ENCODE data around the gene TCHP. TPM values are rescaled to one million over a fixed set of nuclear protein-coding genes. Genes with fewer than 3 reads are reported as not detected.

The TCHP gene
- total RNA-seq, 1 experiment from 2014 or later = 13.3 TPM

- no peaks in the 10 kb centered on the region for H3K9me3 ChIP-seq (ENCODE audit: control insufficient read depth, low read depth, low read length)
- no peak within 1 kb of the TSS for H4K91ac ChIP-seq (ENCODE audit: insufficient read length, low read depth, low read length)
- H3K4me2 ChIP-seq (ENCODE audit: insufficient read depth, insufficient read length, low read length) = peak within 1 kb of the TSS; percentile 97
- peaks cover 8% of the 10 kb centered on the region; the same call in 1 of the 2 replicates for H3K79me2 ChIP-seq (ENCODE audit: insufficient read depth, low read length)
- no peaks in the 10 kb centered on the region for H3K27me3 ChIP-seq (ENCODE audit: insufficient read depth, low read length)
- Mint-ChIP-seq H3K4me3 (peak within 1 kb of the TSS; percentile 86 to 96), H3K27ac (peak within 1 kb of the TSS; percentile 45 to 94 (median 47); a peak in 6 of 7 replicates), H3K4me1 (peaks cover 37 to 42% of the 10 kb centered on the region in 2 experiments), H3K36me3 (ENCODE audit: insufficient read depth in 1 of 3, low read depth in 3 of 3) (no peaks in the 10 kb centered on the region; a peak in 1 of 7 replicates), H3K9me3 (no peaks in the 10 kb centered on the region; a peak in 1 of 5 replicates), H3K27me3 (ENCODE audit: low read depth) (peaks cover 12% of the 10 kb centered on the region)
- no peaks in the 10 kb centered on the region for H4K20me1 ChIP-seq (ENCODE audit: control insufficient read depth, insufficient read depth, insufficient read length)
- no peak within 1 kb of the TSS for H2AFZ ChIP-seq (ENCODE audit: low read length)
- no peak within 1 kb of the TSS for H3K56ac ChIP-seq (ENCODE audit: insufficient read length, low read depth, low read length)
- no peak within 1 kb of the TSS for H2AK5ac ChIP-seq (ENCODE audit: insufficient read length, low read length)
- H2BK12ac ChIP-seq (ENCODE audit: insufficient read length, low read depth, low read length) = peak within 1 kb of the TSS; percentile 5
- peak within 1 kb of the TSS; percentile 50 for H3K9ac ChIP-seq (ENCODE audit: extremely low read depth, insufficient read length, low read length)
- H4K5ac ChIP-seq (ENCODE audit: insufficient read length, low read depth, low read length) = no peak within 1 kb of the TSS
- no peak within 1 kb of the TSS for H2BK5ac ChIP-seq (ENCODE audit: insufficient read length, low read length)
- peak; percentile 95 for DNase-seq
- peak; percentile 51; the same call in 2 of the 3 replicates for TF ChIP-seq CTCF (conservative IDR thresholded peaks at IDR 0.05)
- no CpG with 5 or more reads among the region's 92 CpGs for WGBS (ENCODE audit: extremely low coverage, insufficient read length, low lambda C conversion rate)
- H3K4me1 ChIP-seq (ENCODE audit: insufficient read depth, low read length) = peaks cover 12% of the 10 kb centered on the region
- H3K23ac ChIP-seq (ENCODE audit: insufficient read length, low read depth, low read length) = no peak within 1 kb of the TSS
- H3K14ac ChIP-seq (ENCODE audit: insufficient read depth, low read length) = peak within 1 kb of the TSS; percentile 4; the same call in 1 of the 2 replicates
- no peaks in the 10 kb centered on the region for H3K79me1 ChIP-seq (ENCODE audit: insufficient read depth, low read depth, low read length, poor library complexity, severe bottlenecking)
- H3K18ac ChIP-seq (ENCODE audit: insufficient read length, low read depth, low read length) = peak within 1 kb of the TSS; percentile 72
- H3K23me2 ChIP-seq (ENCODE audit: insufficient read length, low read depth, low read length, poor library complexity, severe bottlenecking) = peaks cover 11% of the 10 kb centered on the region
- H2BK15ac ChIP-seq (ENCODE audit: low read depth, low read length) = no peak within 1 kb of the TSS
- no peak within 1 kb of the TSS for H2BK120ac ChIP-seq (ENCODE audit: low read depth, low read length, poor library complexity, severe bottlenecking)
- H3K4ac ChIP-seq (ENCODE audit: low read depth, low read length) = no peak within 1 kb of the TSS
- H3T11ph ChIP-seq (ENCODE audit: low read length) = no peak within 1 kb of the TSS
- no peak within 1 kb of the TSS for H2BK20ac ChIP-seq (ENCODE audit: low read depth, low read length, poor library complexity, severe bottlenecking)
- peak within 1 kb of the TSS; percentile 86 for H3K27ac ChIP-seq (ENCODE audit: insufficient read length, low read depth, low read length)
- H4K8ac ChIP-seq (replicated peaks; ENCODE audit: insufficient read length, low read depth, low read length) = no peak within 1 kb of the TSS
These were observed 19.8 kb upstream of the TCHP start, which contains the start of gene GLTP for GRCh38 chr12:109880043-109880931. Gene GLTP, minus strand, starts transcription at chr12:109880541. Its CDS starts 167 bp downstream, at chr12:109880374.

Data from H9 (cell line).